DND-41 (cell line): Measurements from ENCODE around the gene TPM4.

ENCODE experiments used
- ATAC-seq: fragments of 200-7000 bp; cut with Tn5 transposase; 3 replicates; pipeline ENCODE4 v1.9.1; 2021; ENCODE audit warnings: low read depth; ENCODE audit not compliant: insufficient read depth
- DNase-seq: peaks from one replicate; pipeline ENCODE4 v3.0.0-alpha.2; 2020
- H2AFZ ChIP-seq: 2 replicates; pipeline ENCODE4 v1.6.0; 2012; ENCODE audit warnings: low read depth, low read length
- H3K27ac ChIP-seq: 2 replicates; pipeline ENCODE4 v1.5.1; 2012; ENCODE audit warnings: low read length, inconsistent platforms
- H3K27me3 ChIP-seq: fragments of 200-600 bp; sonication (generic); 2 replicates; pipeline ENCODE4 v1.6.0; 2012; ENCODE audit warnings: low read length, mild to moderate bottlenecking, inconsistent platforms; ENCODE audit not compliant: insufficient read depth, poor library complexity
- H3K36me3 ChIP-seq: 2 replicates; pipeline ENCODE4 v1.5.1; 2012; ENCODE audit warnings: low read length, inconsistent platforms; ENCODE audit not compliant: insufficient read depth
- H3K4me1 ChIP-seq: 2 replicates; pipeline ENCODE4 v1.5.1; 2012; ENCODE audit warnings: mild to moderate bottlenecking, low read length; ENCODE audit not compliant: insufficient read depth
- H3K4me2 ChIP-seq: 2 replicates; pipeline ENCODE4 v1.6.0; 2012; ENCODE audit warnings: mild to moderate bottlenecking, moderate library complexity, low read length, inconsistent platforms; ENCODE audit not compliant: insufficient read depth
- H3K4me3 ChIP-seq, 2 experiments: fragments of 200-600 bp in 1 of 2; shearing (Covaris generic) in 1 of 2; 2 replicates each; pipeline ENCODE4 v1.5.1; 2012 to 2016; ENCODE audit warnings: inconsistent platforms in 2 of 2, low read length in 2 of 2, mild to moderate bottlenecking in 2 of 2, low read depth in 1 of 2, moderate library complexity in 1 of 2
- H3K79me2 ChIP-seq: 2 replicates; pipeline ENCODE4 v1.6.0; 2012; ENCODE audit warnings: low read length, inconsistent platforms; ENCODE audit not compliant: insufficient read depth
- H3K9ac ChIP-seq: 2 replicates; pipeline ENCODE4 v1.6.0; 2012; ENCODE audit warnings: low read depth, mild to moderate bottlenecking, inconsistent platforms, low read length, moderate library complexity
- H3K9me3 ChIP-seq: 2 replicates; pipeline ENCODE4 v1.5.1; 2012; ENCODE audit warnings: low read length, moderate library complexity, mild to moderate bottlenecking, inconsistent platforms; ENCODE audit not compliant: insufficient read depth, severe bottlenecking
- H4K20me1 ChIP-seq: 2 replicates; pipeline ENCODE4 v1.6.0; 2012; ENCODE audit warnings: low read length; ENCODE audit not compliant: insufficient read depth
- CTCF ChIP-seq: IDR thresholded peaks from 2 replicates; pipeline ENCODE4 v1.5.1; 2012; ENCODE audit warnings: borderline replicate concordance, low read length, moderate library complexity, mild to moderate bottlenecking; ENCODE audit not compliant: poor library complexity, severe bottlenecking; ENCODE audit errors: extremely low read depth
- EZH2 ChIP-seq: IDR thresholded peaks from 3 replicates; pipeline ENCODE4 v1.6.1; 2012; ENCODE audit warnings: borderline replicate concordance, low read depth, mild to moderate bottlenecking, moderate library complexity, low read length, inconsistent platforms; ENCODE audit not compliant: severe bottlenecking

TPM4 gene

GRCh38 chr19:16030964-16031871, 45.1 kb upstream of the TPM4 start:
- Histone ChIP-seq H3K4me3 (no peak overlapping the region), H3K79me2 (no peaks in the 10 kb centered on the region), H3K4me1 (no peaks in the 10 kb centered on the region), H2AFZ (no peak overlapping the region), H3K27ac (no peak overlapping the region), H3K27me3 (no peaks in the 10 kb centered on the region), H3K36me3 (no peaks in the 10 kb centered on the region), H3K9ac (no peak overlapping the region), H4K20me1 (no peaks in the 10 kb centered on the region), H3K9me3 (no peaks in the 10 kb centered on the region), H3K4me2 (no peak overlapping the region)
- ATAC-seq: no peak
- TF ChIP-seq CTCF (no peak), EZH2 (no peak)
- no peak for DNase-seq

- Histone ChIP-seq H4K20me1 (no peaks in the 10 kb centered on the region), H3K36me3 (no peaks in the 10 kb centered on the region), H3K27me3 (no peaks in the 10 kb centered on the region), H3K27ac (no peak overlapping the region), H3K79me2 (no peaks in the 10 kb centered on the region), H3K4me1 (no peaks in the 10 kb centered on the region), H3K4me3 (no peak overlapping the region), H2AFZ (no peak overlapping the region), H3K9ac (no peak overlapping the region), H3K9me3 (no peaks in the 10 kb centered on the region), H3K4me2 (no peak overlapping the region)
- ATAC-seq: no peak
- no peak for DNase-seq
- TF ChIP-seq CTCF: no peak
Measured at GRCh38 chr19:16031872-16032200, 44.5 kb upstream of the TPM4 start.

GRCh38 chr19:16032509-16033135, 43.7 kb upstream of the TPM4 start:
- DNase-seq: no peak
- no peaks in the 10 kb centered on the region for H3K36me3 ChIP-seq
- H3K27ac ChIP-seq: no peak overlapping the region
- H4K20me1 ChIP-seq: no peaks in the 10 kb centered on the region
- no peaks in the 10 kb centered on the region for H3K4me1 ChIP-seq
- no peak overlapping the region for H2AFZ ChIP-seq
- H3K9me3 ChIP-seq: no peaks in the 10 kb centered on the region
- no peak overlapping the region for H3K4me2 ChIP-seq
- H3K9ac ChIP-seq: no peak overlapping the region
- TF ChIP-seq EZH2: no peak
- TF ChIP-seq CTCF: no peak
- no peak for ATAC-seq
- no peaks in the 10 kb centered on the region for H3K27me3 ChIP-seq
- H3K79me2 ChIP-seq: no peaks in the 10 kb centered on the region
- H3K4me3 ChIP-seq: no peak overlapping the region
